ENCODE results near the gene IL32. TPM values are rescaled to one million over a fixed set of nuclear protein-coding genes. Genes with fewer than 3 reads are reported as not detected.

The IL32 gene
- polyA plus RNA-seq, 12 donors: 34.5 to 228 (median 112) TPM; not detected in 1

DNA sequence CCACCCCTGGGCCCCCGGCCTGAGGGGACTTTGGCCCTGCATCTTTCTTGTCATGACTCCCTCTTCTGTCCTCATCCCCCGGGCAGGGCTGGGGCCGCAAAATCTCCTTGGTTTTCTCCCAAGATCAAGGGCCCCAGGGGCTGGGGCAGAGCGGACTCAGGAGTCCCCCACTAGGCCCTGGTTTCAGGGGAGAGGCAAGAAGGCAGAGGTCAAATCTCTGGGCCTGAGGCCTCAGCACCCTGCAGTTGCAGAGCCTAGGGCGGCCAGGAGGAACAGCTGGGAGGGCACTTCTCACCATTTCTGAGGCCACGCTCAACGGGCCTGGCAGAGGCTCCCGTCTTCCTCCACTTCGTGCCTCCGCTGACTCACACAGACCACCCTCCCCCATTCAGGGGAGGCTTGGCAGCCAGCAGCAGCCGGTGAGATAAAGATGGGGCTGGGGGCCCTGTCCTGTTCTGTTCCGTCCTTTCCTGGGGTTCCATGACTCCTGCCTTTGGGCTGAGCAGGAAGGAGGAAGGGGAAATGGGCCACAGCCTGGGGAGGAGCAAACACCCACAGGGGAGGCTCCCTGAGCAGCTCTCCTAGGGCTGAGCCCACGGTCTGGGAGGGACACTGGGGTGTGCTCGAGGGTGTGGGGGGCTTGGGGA lies 21.3 kb downstream of the IL32 start:
- no peak for DNase-seq

DNA sequence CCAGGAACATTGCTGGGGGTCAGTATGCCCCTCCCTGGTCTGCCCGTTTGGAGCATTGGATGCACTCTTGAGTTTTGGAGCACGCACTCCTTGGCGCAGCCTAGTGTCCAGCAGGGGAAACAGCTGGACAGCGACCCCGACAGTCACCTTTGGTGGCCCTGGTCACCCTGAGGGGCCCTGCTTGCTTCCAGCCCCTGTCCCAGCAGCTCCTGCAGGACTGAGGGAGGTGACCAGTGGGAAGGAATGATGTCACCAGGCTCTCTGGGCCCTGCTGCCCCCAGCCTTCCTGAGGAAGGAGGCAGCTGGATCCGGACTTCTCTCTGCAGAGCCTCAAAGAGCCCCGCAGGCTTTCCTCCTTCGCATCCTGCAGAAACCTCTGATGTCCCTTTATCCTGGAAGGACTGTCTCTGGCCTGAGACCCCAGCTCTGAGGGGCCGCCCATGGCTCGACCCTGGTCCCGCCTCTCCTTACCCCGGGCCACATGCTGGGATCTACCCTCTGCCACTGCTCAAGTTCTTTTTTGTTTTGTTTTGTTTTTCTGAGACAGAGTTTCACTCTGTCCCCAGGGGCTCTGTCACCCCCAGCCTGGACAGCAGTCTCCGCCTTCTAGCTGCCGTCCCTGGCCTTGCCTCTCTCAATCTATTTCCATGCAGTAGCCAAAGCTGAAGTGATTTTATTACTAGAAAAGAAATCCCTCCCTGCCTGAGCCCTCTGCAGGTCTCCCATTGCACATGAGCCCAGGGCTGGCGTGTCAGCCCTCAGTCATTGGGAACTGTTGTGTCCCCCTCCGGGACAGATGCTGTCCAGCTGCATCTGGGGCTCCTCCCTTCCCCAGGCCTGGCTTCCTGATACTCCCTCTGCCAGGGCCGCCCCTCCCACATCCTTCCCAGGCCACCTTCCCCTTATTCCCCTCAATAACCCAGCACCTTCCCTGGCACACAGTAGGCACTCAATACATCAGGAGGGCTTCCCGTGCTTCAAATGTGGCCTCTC lies 22.1 kb downstream of the IL32 start:
- no peak for DNase-seq

DNA sequence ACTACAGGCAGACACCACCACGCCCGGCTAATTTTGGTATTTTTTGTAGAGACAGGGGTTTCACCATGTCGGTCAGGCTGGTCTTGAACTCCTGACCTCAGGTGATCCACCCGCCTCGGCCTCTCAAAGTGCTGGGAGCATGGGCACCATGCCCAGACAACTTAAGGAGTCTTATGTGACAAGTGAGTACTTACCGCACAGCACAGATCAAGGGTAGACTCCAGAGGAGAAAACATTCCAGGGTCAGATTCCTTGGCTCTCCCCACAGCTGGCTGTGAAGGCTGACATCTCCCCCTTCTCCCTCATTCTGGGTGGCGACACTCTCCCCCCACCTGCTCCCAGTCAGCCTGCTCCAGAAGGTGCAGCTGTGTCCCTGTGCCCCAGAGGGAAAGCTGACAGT lies 23.0 kb downstream of the IL32 start:
- DNase-seq: no peak

DNA sequence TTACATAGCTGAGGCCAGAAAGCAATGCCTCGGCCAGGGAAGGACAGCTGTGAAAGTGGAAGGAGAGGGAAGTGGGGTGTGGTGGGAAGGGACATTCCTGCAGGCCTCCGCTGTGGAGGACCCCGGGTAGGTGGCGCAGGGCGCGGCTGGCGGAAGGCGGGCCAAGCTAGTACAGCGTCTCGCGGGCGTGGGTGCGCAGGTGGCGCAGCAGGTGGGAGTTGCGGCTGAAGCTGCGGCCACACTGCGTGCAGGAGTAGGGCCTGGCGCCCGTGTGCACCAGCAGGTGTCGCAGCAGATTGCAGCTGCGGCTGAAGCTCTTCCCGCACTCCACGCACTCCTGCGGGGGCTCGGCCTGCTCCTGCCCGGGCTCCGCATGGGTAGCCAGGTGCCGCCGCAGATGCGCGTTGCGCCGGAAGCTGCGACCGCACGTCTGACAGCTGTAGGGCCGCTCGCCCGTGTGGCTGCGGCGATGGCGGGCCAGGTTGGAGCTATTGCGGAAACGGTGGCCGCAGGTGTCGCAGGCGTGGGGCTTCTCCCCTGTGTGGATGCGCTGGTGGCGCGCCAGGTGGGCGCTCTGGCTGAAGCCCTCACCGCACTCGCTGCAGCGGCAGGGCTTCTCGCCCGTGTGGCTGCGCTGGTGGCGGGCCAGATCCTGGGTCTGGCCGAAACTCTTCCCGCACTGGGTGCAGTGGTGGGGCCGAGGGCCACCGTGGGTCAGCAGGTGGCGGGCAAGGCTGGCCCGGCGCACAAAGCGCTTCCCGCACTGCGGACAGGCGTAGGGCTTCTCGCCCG lies 23.7 kb downstream of the IL32 start:
- DNase-seq: no peak

DNA sequence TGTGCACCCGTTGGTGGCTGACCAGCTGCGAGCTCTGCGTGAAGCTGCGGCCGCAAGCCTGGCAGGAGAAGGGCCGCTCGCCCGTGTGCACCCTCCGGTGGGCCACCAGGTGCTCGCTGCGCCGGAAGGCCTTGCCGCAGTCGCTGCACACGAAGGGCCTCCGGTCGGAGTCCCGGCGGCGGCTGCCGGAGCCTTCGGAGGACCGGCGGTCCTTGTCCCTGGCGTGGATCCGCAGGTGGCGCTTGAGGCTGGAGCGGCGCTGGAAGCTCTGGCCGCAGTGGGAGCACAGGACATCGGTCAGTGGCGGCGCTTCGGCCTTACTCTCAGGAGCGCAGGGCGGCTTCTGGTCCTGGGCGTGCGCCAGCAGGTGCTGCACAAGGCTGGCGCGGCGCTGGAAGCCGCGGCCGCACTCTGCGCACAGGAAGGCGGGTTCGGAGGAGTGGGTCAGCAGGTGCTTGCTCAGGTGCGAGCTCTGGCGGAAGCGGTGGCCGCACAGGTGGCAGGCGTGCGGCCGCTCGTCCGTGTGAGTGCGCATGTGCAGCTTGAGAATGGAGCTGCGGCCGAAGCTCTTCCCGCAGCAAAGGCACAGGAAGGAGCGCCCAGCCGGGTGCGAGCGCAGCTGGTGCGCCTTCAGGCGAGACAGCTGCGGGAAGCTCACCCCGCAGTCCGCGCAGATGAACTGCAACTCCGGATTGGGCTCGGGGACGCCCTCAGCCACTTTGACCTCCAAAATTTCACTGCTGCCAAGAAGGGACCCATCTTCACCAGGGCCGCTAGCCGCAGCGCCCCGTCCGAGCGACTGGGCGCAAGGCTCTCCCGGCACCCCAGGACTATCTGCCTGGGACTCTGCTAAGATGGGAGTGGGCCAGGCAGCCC lies 24.5 kb downstream of the IL32 start:
- DNase-seq: no peak

DNA sequence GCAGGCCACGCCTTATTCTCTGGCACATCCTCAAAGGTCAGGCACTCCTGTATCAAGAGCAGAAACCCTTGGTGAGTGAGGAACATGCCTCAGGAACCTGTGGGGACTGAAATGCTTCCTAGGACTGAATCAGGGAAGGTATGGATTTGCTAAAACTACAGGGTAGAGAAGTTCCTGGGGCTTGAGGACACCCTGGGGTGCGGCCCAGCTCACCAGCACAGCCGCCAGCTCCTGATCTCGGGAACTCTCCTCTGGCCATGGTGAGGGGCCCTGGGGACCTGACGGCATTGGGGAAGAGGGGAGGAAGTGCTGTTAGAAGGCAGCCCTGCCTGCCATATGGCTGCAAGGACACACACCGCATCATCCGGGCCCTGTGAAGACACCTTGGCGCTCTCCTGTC lies 26.1 kb downstream of the IL32 start:
- DNase-seq: no peak

DNA sequence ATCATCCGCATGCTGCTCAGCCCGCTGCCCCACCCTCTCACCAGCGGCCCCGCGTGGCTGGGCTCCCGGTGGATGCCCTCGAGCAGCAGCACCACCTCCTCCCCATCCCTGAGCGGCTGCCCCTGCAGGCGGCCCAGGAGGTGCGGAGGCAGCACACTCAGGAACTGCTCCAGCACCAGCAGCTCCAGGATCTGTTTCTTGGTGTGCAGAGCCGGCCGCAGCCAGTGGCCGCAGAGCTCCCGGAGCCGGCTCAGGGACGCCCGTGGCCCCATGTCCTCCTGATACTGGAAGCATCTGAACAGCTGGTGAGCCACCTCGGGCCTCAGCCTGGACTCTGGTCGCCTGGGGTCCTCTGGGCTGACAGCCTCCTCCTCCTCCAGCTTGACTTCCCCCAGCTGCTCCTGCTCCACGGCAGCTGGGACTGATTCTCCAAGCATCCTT lies 27.1 kb downstream of the IL32 start:
- no peak for DNase-seq

DNA sequence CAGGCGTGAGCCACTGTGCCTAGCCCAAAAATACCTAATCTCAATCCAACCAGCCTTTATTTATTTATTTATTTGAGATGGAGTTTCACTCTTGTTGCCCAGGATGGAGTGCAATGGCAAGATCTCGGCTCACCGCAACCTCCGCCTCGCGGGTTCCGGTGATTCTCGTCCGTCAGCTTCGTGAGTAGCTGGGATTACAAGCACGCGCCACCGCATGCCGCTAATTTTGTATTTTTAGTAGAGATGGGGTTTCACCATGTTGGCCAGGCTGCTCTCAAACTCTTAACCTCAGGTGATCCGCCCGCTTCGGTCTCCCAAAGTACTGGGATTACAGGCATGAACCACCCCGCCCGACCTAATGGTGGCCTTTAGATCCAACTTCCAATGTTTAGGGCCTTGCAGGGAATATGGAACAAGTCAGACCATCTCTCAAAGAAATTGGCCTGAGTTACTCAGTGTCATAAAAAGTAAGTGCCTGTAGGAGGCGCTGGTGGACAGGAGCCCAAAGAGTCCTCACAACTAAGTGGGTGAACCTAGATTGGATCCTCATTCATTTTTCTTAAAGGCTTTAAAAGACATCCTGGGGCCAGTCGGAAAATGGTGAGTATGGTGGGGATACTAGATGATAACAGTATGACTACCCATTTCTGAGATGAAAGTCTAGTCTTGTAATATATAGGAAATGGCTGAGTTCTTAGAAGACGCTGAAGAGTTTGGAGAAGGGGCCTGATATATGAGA lies 29.0 kb downstream of the IL32 start:
- no peak for DNase-seq

DNA sequence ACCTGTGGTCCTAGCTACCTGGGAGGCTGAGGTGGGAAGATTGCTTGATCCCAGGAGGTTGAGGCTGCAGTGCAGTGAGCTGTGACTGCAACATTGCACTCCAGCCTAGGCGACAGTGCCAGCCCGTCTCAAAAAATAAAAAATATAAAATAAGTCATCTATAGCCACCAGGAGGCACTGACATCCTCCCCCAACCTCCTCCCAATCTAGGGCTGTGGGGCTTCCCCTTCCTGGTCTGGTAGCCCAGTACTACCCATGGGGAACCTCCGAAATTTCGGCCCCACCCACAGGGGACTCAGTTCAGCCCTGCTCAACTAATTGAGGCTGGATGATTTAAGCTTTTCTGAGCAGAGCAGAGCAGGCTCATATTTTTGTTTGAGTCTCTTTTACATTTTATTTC lies 30.4 kb downstream of the IL32 start:
- no peak for DNase-seq

DNA sequence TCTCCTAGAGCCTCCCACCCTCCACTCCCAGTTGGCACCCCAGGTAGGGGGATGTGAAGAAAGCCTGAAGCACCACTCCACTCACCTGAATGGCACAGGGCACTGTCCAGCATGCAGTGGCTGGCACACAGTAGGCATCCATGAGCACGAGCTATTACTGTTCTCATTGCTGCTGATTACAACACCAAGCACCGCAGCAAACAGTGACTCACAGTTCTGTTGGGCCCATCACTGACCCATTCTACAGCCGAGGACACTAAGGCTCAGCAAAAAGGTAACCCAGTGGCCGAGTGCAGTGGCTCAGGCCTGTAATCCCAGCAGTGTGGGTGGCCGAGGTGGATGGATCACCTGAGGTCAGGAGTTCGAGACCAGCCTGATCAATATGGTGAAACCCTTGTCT lies 30.9 kb downstream of the IL32 start:
- no peak for DNase-seq

DNA sequence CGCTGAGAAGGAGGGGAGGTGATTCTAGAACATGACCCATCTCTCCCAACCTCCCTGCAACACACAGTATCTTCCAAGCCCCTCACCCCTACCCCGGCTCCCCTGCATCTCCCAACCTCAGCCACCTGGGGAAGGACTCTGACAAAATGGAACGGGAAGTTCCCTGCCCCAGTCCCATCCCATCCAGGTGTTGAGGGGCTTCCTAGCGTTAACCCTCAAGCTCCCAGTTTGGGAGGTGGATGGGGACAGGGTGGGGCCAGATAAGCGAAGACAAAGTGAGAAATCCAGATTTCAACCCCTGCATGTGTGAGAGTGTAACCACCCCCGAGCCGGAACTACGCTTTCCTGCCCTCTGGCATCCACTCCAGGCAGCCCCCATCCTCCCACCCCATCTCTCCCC lies 31.8 kb downstream of the IL32 start:
- DNase-seq: no peak

DNA sequence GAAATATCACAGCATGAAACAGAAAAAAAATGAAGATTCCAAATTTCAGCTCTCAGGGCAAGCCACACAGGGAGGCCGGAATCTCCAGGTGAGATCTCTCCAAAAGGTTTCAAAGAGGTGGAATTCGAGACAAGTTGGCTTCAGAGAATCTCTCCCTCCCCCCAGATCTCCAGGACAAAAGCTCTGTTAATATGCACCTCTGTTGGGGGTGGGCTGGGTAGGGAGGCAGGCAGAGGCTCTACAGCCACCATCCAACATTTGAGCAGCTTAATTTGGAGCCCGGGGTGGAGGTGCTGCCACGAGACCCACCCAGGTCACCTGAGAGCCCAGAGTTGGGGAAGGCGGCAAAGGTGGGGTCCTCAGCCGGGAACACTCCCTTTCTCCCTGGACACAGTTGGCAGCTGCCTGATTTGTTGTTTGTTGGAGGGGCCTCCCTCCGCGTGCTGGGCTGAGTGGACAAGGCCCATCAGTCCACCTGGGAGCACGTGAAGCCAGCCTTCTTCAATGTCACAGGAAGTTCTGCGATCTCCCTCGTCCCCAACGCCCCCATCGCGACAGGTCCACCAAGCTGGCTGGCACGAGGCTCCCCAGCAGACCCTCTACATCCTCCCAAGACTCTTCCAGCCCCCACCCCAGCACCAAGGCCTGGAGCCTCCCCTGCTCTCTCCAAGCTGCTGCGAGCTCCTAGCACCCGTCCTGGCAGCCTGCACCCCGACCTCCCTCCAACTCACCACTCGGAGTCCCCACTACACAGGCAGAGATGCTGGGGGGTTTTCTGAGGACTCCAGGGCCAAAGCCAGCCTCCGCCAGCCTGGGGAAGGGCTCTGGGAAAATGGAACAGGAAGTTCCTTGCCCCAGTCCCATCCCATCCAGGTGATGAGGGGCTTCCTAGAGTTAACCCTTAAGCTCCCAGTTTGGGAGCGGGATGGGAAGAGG lies 33.3 kb downstream of the IL32 start, which contains the start of gene ZSCAN10:
Gene ZSCAN10, minus strand, starts transcription at position 836 of the 936 bp plus-strand sequence. CDS start 6,357 bp downstream, outside the sequence.
- no peak for DNase-seq

DNA sequence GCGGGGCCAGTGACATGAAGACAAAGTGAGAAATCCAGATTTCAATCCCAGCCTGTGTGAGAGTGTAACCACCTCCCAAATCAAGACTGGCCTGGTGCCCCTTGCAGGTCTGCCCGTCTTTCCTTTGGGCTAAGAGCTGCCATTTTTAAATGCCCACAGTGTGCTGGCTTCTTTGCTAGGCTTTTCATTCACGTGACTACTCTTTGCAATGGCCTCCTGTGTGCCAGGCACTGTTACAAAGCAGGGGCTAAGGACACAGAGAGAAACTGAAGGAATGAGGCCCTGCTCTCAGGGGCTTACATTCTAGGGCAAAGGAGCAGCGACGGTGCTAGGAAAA lies 33.9 kb downstream of the IL32 start:
- no peak for DNase-seq

DNA sequence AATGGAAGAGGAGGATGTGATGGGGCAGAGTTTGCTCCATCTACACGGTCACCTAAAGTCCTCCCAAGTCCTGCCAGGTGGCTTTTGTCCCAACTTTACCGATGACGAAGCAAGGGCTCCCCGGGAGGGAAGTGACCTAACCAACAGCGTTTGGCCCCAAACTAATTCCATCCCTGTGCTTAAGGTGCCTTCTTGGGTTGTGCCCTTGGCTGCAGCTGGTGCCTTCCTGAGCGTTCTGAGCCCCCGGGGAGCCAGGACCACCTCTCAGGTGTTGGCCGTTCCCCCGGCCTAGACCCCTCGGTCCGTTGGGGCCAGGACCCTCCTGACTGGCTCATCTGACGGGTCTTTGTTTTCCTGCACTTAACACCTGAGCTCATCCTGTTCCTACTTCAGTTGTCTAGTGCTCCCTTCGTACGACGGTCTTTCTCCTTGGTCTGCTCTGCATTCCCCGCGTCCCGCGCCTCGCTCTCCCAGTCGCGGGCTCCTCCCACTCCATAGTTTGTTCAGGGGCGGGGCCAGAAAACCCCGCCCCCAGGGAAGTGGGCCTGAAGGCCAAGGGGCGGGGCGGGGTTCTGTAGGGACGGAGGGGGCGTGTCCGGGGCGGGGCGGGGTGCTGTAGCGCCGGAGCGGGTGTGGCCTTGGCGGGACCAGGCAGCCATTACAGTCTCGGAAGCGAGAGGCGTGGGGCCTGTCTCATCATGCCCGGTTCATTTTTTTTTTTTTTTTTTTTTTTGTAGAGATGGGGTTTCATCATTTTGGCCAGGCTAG lies 34.5 kb downstream of the IL32 start:
- peak; percentile 77 for DNase-seq

DNA sequence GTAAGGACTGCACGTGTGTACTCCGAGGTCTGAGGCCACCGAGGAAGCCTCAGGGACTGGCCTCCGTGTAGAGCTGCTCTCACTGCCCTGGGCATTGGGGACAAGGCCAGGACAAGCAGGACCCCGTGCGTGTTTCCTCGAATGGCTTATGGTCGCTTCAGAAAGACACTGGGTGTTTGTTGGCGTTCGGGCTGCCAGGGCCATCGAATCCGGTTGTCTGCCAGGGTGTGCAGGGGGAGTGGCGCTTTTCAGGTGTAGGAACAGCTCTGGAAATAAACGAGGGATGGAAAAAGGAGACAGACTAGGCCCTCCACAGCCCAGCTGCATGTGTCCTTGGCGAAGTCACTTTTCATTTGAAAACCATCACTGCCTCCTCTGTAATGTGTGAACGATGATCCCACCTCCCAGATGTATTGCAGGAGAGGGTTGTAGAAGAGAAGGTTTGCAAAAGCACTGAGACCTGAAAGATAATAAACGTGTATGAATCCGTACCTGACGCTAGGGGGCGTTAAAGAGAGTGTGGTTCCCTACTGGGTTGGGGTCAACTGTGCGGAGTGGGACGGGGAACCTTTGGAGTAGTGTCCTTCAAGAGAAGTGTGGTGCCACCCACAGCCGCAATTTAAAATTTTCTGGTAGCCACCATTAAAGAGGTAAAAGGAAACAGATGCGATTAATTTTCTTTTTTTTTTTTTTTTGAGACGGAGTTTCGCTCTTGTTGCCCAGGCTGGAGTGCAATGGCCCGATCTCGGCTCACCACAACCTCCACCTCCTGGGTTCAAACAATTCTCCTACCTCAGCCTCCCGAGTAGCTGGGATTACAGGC lies 35.8 kb downstream of the IL32 start:
- no peak for DNase-seq

DNA sequence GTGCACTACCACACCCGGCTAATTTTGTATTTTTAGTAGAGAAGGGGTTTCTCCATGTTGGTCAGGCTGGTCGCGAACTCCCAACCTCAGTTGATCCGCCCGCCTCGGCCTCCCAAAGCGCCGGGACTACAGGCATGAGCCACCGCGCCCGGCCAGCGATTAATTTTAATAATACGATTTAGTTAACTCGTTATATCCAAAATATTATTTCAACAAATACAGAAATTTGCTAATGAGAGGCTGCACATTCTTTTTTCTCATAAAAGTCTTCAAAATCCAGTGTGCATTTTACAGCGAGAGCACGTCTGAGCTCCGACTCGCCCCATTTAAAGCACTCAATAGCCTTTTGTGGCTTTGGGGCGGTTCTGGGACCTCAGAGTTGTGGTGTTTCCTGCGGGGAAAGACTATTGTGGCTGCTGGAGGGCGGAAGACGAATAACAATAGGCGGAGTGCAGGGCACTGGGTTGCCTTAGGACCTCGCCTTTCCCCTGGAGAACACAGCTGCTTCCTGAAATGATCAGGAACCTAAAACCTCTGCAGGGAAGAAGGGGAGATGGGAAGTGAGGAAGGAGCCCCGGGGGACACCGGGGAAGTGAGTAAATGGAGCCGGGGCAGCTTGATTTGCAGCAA lies 36.5 kb downstream of the IL32 start:
- DNase-seq: no peak

Data from muscle of arm (tissue), 12 donors.